ENCODE data around the gene DROSHA.

Gene DROSHA

DNA sequence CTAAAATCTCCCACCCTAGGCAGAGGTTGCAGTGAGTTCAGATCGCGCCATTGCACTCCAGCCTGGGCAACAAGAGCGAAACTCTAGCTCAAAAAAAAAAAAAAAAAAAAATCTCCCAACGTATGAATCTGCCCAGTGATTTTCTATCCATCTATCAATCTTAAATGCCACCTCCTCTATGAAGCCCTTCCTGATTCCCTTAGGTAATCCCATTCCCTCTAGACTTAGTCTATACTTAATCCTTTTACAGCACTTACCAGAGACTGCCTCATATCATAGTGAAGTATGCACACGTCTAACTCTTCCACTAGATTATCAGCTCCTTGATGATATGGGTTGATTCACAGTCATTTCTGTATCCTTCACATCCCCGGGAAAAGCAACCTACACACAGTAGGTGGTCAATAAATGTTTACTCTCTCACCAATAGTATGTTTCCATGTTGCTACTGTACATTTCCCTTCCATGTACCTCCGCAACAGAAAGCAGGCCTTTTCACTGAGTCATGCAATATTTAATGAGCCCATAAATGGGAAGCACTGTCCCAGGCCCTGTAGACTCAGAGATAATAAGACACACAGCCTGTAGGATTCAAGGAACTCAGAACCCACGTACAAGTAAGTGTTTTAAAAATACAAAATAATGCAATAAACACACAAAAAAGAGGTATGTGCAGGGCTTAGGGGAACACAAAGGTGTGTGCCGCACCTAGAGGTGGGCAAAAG lies 1.2 kb downstream of the DROSHA start:
- no peak for DNase-seq (ENCODE audit: low read depth)

DNA sequence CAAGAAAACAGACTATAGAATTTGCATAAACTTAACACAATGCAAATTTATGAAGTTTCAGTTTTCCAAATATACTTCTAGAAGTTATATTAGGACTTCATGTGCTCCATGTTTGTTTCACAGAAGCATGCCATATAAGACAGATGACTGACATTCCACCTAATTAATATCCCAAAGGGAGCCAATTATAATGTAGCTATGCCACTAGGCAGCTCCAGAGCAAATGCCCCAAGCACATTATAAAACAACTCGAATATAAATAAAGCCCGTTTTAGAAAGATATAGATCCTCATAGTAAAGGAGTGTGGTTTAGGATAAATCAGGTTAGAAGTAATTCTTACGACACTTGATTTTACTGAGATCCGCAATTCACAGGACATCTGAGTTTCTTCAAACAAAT lies 8.9 kb downstream of the DROSHA start:
- DNase-seq (ENCODE audit: low read depth): no peak

DNA sequence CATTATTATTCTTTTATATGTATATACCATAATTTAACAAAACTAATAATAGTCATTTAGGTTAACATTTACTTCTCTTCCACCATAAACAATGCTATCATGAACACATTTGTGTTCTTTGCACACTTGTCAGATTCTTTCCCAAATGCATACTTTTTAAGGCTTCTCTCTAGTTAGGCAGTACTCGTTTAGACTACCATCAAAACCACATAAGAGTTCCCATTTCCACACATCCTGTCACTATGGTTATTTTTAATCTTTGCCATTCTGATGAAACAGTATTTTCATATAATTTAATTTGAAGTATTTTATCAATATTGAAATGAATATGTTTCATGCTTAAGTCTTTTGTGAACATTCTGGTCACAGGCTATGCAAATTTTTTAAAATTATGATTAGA lies 15.1 kb downstream of the DROSHA start:
- no peak for DNase-seq (ENCODE audit: low read depth)

DNA sequence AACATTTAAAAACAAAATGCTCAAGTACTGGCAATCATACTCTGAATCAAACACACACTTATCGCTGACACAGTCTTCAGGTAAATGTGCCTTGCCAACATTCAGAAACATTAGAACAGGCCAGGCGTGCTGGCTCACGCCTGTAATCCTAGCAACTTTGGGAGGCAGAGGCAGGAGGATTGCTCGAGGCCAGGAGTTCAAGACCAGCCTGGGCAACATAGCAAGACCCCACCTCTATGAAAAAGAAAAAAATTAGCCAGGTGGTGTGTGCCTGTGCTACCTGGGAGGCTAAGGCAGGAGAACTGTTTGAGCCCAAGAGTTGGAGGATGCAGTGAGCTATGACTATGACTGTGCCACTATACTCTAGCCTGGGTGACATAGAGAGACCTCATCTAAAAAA lies 20.6 kb downstream of the DROSHA start:
- no peak for DNase-seq (ENCODE audit: low read depth)

DNA sequence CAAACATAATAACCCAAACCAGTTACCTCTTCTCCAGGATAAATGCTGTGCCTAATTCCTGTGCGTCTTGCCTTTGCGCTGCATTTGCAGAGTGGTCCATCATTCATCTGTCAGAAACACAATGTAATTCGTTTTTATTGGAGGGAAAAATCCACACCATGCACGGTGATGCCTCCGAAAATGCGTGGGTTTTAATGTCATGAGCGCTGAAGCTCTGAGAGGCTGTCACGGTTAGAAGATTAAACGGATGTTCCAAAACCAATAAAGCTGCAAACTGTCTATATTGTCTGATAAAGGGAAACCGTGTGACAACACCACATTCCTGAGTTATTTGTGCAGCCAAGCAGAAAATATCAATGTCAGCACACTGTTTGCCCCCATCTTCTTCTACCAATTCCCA lies 27.4 kb downstream of the DROSHA start:
- DNase-seq (ENCODE audit: low read depth): no peak

DNA sequence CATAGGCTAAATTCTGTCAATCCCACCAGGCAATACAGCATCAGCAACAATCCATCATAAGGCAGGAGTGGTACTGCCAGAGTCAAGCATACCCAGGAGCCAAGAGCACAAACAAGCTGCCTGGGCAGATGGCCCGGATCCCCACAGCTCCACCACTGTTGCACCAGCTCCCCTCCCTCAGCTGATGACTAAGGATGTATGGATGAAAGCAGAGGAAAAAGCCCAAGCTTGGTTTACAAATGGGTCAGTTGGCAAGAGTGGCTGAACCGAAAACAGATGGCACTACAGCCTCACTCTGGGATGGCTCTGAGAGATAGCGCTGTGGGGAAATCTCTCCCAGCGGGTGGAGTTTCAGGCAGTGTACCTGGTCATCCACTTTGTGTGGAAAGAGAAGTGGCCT lies 29.4 kb downstream of the DROSHA start:
- no peak for DNase-seq (ENCODE audit: low read depth)

DNA sequence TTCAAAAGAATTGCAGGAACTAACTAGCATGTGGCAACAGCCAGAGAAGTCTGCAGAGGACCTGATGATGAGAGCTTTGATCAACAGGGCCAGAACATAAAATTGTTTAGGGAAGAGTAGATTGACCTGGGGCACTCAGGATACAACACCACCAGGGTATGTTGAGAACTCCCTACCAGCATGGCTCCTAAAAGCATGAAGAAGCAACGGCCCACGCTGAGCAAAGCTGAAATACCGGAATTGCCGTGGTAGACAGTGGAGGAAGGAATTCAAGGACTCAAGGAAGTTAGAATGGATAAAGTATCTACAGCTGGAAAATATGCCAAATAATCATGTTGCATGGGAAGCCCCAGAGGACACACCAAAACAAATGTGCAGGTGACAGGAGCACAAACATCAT lies 31.6 kb downstream of the DROSHA start:
- no peak for DNase-seq (ENCODE audit: low read depth)

DNA sequence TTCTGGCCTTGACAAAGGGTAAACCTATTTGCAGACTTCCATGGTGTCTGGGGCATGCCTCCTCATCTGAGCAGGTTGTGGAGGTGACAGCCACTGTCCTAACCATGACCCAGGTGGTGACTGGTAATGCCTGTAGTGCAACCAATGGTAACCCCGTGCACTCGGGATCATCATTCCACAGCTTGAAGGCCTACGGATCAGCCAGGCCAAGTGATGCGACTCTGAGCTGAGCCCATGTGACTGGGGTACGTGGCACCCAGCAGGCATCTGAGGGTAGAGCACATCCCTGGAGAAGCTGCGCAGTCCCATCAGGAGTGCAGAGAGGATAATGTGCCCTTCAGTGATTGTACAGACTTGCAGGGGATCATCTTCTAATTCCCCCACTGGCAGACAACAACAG lies 35.0 kb downstream of the DROSHA start:
- no peak for DNase-seq (ENCODE audit: low read depth)

DNA sequence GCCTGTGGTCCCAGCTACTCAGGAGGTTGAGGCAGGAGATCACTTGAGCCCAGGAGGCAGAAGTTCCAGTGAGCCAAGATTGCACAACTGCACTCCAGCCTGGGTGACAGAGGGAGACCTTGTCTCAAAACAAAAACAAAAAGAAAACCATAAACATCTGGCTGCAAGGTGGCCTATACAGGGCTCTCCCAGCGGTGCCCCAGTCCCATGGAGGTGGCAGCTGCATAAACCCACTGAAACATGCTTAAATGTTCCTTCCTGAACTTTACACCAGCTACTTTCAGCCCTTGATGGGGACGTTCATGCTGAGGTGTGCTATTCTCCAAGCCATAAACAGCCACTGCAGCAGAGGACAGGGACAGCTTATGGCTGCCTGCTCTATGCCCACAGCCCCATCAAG lies 35.6 kb downstream of the DROSHA start:
- no peak for DNase-seq (ENCODE audit: low read depth)

DNA sequence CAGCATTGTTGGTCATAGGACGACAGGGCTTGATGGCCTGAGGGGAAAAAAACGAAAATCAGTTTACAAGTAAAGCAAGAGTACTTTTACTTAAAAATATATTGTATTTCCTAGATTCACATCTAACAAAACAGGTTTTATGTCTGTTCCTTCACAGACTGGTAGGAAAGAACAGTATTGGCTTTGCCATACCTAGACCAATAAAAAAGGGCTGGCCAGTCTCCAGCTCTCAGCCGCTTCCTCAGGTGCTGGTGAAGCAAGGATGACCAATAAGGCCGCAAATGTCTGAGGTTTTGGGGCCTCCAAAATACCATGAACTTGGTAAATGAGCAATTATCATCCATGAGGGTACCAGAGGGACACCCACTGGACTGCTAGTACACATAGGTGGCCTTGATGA lies 36.6 kb downstream of the DROSHA start:
- DNase-seq (ENCODE audit: low read depth): no peak

DNA sequence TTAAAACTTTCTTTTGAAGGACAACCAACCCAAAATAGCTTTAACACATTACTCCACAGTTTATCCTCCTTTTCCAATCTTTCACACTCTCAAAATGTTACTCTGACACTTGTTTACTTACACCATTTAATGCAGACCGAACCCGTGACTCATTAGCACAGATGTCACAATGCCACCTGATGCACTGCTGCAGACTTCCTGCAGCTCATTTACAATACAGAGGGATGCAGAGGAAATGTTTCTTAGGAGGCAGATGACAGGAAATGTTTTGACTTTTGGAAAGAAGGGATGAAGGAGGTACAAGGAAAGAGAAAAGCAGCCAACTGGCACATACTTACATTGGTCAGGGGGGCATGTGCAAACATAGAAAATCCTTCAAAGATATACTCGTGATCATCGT lies 39.0 kb downstream of the DROSHA start:
- no peak for DNase-seq (ENCODE audit: low read depth)

DNA sequence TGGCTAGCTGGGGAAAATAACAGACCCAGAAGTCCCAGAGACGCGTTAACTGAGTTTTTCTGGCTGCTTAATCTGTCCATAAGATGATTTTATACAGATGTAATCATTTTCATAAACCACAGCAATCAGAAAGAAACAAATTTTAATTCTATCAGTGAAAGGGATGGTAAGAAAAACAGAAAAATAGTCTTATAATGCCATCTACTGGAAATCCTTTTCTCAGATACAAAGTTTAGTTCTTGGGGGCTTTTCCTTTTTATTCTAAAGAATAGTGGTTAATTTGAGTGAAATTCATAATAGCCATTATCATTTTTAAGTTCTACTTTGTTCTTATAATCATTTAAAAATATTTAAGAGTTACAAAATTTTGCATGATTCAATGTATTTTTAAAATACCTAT lies 44.4 kb downstream of the DROSHA start:
- DNase-seq (ENCODE audit: low read depth): no peak

DNA sequence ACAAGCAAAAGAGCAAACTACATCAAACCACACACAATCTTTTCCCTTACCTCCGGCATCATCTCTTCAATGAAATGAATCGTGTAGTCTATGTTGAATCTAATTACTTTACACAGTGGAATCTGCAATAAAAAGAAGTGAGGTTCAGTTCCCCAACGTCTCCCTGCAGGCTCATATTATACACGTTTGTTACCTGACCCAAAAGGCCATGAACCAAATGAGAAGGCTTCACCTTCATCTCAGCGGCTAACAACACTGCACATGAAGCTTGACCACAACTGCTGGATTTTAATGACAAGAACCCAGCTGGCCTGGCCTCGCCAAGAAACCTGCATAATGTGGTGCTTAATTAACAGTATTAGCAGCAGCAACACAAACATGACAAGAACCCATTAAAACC lies 45.5 kb downstream of the DROSHA start:
- DNase-seq (ENCODE audit: low read depth): no peak

DNA sequence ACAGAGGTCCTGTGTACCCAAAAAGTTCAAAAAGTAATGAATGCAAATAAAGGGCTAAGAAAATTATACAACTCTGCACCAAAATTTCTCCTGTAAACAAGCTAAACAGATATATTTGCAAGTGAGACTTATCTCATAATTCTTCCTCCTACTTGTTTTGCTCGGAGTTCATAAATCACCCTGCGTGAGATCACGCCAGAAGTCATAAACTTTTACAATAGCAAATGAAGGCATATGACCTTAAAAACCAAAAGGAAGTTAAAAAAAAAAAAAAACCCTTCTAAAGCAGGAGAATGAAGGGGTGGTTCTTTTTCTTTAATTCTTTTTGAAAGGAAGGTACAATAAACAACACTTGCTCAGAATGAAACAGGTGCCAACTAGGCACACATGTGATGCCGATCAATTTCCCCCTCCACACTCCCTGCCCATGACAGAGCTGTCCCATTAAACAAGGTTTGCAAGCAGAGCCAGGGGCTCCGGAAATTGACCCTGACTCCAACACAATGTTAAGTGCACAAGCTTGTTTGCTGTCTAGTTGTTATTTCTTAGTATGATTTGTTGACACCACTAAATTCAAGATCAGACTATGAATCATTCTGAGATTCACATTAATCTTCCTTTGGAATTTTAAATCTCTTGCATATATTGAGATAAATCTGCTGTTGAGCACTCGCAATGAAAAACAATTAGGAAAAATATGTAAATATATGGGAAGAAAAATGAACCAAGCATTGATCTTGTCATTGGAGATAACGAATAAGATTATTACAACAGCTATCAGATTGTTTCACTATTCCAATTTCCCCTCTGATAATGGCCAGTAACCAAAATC lies 46.3 kb downstream of the DROSHA start:
- DNase-seq (ENCODE audit: low read depth): no peak

DNA sequence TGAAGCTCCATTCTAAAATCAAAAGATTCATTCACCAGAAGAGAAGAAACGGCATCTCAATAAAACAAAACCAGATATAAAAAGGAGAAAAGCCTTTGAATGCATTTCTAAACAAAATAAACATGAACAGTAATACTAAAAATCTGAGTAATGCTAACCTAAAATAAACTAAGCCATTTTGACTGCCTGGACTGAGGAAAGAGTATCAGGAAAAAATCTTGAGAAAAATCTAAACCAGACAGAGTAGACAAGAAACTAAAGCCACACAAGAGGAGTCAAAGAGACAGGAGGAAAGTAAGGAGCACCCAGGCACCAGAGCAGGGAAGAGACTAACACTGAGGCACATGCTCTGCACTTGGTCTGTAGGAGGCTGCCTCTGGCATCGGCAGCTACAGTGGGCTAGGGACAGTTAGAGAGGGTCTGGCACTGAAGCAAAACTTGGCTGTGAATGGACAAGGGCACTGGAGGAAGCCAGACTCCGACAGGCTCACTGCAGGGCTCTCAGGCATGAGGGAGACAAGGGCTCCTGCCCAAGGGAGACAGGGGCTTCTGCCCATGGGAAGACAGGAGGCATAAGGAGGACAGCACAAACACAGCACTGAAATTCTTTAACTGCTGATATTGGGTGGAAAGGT lies 50.2 kb downstream of the DROSHA start:
- no peak for DNase-seq (ENCODE audit: low read depth)

DNA sequence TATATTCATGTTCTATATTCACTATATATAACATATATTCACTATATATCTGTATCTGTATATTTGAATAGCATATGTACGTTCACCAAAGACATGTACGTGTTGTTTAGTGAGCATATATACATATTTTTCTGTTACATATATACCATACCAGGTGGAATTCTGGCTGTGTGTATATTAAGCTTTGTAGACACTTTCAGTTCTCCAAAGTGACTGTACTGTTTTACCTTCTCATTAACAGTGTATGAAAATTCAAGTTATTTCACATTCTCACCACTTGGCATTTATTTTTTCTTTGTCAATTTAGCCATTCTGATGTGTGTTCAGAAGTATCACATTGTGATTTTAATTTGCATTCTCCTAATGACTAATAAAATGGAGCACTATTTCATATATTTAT lies 52.2 kb downstream of the DROSHA start:
- DNase-seq (ENCODE audit: low read depth): no peak

DNA sequence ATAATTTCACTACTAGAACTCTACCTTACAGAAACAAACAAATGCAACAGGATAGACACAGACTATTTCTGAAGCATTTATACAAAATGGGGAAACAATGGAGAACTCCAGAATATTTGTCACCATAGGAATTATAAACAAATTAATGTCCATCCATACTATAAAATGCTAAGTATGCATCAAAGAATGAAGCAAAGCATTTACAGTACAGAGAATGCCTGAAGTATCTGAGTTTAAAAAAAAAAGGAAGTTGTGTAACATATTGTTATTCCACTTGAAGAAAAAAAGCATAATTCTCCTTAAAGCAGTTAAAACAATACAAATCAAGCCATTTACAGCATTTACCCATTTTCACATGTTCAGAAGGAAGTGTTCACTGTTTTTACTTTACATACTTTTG lies 53.0 kb downstream of the DROSHA start:
- no peak for DNase-seq (ENCODE audit: low read depth)

DNA sequence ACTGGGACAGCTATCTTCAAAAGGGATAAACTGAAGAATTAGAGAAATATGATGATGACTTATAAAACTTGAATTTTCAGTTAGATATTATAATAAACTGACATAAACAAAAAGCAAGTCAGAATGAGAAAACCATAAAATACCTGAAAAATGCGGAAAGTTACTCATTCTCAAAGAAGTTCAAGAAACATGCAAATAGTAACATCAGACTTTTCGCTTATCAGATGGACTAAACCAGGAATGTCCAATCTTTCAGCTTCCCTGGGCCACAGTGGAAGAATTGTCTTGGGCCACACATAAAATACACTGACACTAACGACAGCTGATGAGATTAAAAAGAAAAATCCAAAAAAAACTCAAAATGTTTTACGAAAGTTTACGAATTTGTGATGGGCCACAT lies 53.9 kb downstream of the DROSHA start:
- no peak for DNase-seq (ENCODE audit: low read depth)

DNA sequence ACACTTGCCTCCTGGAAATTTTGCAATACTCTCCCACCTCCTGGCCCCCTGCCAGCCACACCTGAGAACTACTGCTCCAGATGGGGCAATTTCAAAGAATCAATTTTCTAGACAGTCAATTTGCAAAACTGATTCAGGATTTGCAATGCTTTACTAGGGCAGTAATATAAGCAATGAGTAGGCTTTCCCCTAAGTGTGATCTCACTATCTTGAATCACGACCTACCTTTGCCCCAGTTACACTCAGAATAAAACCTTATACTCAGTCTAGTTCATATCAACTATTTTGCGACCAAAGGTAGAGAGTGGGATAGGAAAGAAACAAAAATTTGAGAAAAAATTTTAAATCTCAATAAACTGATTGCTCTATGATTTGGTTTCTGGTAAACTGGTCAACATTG lies 54.4 kb downstream of the DROSHA start:
- DNase-seq (ENCODE audit: low read depth): no peak

DNA sequence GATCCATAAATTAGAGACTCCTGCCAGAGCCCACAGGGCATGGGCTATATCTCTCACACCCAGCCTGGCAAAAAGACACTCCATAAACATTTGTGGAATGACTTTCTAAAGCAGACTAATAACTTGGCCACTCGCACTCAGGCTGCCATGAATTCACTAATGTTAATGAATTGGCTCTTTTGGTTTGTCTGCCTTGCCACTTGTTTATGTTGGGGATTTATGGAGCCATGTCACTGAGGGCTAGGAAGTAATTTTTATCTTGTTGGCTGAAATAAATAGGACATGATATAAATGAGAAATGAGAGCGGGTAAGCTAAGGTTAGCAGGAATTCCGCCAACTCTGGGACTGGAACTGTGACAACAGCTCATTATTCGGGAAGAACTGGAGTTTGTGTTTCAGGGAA lies 55.2 kb downstream of the DROSHA start:
- no peak for DNase-seq (ENCODE audit: low read depth)

DNA sequence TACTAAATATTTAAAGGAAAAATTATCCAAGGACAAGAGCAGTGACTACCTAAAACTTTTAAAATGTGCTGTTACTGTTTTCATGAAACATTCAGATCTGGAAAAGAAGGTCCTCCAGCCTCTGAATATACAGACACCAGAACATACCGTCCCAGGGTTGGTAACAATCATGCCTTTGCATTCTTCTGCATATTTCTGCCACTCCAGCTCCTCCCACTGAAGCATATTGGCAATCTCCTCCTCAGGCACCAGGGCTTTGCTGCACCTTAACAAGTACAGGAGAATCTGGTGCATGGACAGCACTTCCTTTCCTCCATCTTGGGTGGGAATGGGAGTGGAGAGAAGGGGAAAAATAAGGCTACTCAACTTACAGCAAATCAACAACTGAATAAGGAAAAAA lies 60.0 kb downstream of the DROSHA start:
- DNase-seq (ENCODE audit: low read depth): no peak

DNA sequence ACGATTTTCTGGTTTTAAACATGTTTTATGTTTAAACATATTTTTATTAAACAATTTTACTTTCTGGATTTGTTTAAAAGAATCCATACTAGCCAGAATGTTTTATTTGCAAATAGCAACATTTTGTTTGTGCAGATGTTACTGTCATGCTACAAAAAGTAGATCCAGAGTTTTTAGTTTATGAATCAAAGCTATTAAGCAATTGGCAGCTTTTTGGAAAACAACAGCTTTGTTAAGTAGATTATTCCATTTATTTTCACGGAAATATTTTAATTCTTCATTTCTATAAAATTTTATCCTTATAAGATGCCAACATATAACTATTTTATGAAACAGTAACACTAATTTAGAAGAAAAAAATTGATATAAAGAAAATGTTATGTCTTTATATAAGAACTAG lies 60.9 kb downstream of the DROSHA start:
- DNase-seq (ENCODE audit: low read depth): no peak

DNA sequence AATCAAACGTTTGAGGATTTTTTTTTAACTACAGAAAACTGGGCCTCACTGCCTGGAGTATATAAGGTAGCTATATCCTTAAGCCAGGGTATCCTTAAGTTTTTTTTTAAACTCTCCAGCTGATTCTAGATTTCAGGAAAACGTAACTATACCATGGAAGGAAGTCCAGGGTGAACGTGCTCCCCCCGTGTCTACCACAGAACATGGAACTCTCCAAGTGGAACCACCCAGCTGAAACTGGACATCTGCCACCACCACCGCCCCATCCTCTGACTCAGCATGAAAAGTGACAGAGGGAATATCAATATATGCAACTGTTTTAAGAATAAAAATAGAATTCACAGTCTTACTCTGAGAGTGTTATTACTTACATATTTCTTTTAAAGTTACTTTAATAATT lies 61.3 kb downstream of the DROSHA start:
- DNase-seq (ENCODE audit: low read depth): no peak

Data from stimulated activated CD4-positive, alpha-beta T cell treated with anti-CD3 and anti-CD28 coated beads, Interleukin-2, amount 100 ng/mL, for 4 hours (primary cell).